B cell (primary cell): Measurements from ENCODE around the gene RHOBTB1. TPM values are rescaled to one million over a fixed set of nuclear protein-coding genes. Genes with fewer than 3 reads are reported as not detected.

Source experiments
- ATAC-seq: fragments of 200-7000 bp; cut with Tn5 transposase; one replicate; pipeline ENCODE4 v1.10.0; 2021; ENCODE audit warnings: low read depth, mild to moderate bottlenecking, moderate number of reproducible peaks, moderate library complexity
- CTCF ChIA-PET: fragments of 350-600 bp; sonication (Branson Sonifier 250); formaldehyde crosslinking; loops from one replicate; lab custom pipeline; 2021; ENCODE audit warnings: antibody characterized with exemption, inconsistent platforms; lab: Charles Lee
- POLR2A ChIA-PET: fragments of 350-600 bp; sonication (Branson Sonifier 250); formaldehyde crosslinking; loops from one replicate; lab custom pipeline; 2021; ENCODE audit warnings: antibody characterized with exemption; lab: Charles Lee
- DNase-seq: peaks from one replicate; pipeline ENCODE4 v3.0.0; 2013
- H2AFZ ChIP-seq: 2 replicates; pipeline ENCODE4 v1.6.1; 2012; ENCODE audit warnings: mild to moderate bottlenecking, low read depth, low read length; ENCODE audit not compliant: insufficient read depth, poor library complexity, severe bottlenecking
- H3K27ac ChIP-seq, 2 donors: 1 replicate in 1 of 2; 2 replicates in 1 of 2; pipeline ENCODE4 v1.5.1; 2012 to 2013; ENCODE audit warnings: low read length in 2 of 2, mild to moderate bottlenecking in 2 of 2, moderate library complexity in 1 of 2
- H3K27me3 ChIP-seq, 4 experiments: fragments of 200-600 bp in 1 of 4; sonication (generic) in 1 of 4; replicated peaks in 1 of 4; 1 replicate in 2 of 4; 2 replicates in 2 of 4; pipeline versions ENCODE4 v1.6.1 to v1.7.0; 2013 to 2016; ENCODE audit warnings: low read length in 3 of 4, mild to moderate bottlenecking in 2 of 4, mixed read lengths in 1 of 4, moderate library complexity in 1 of 4; ENCODE audit not compliant: insufficient read depth in 4 of 4, control insufficient read depth in 3 of 4; ENCODE audit errors: control extremely low read depth in 1 of 4
- H3K36me3 ChIP-seq, 2 experiments: replicated peaks in 1 of 2; 1 replicate in 1 of 2; 2 replicates in 1 of 2; pipeline versions ENCODE4 v1.6.1 to v1.7.1; 2013; ENCODE audit warnings: low read length in 1 of 2; ENCODE audit not compliant: insufficient read depth in 2 of 2, control insufficient read depth in 1 of 2; ENCODE audit errors: control extremely low read depth in 1 of 2, extremely low read depth in 1 of 2
- H3K4me1 ChIP-seq, 2 donors: fragments of 200-600 bp in 1 of 2; sonication (generic) in 1 of 2; 1 replicate in 1 of 2; 2 replicates in 1 of 2; pipeline versions ENCODE4 v1.5.1 to v1.6.1; 2013 to 2017; ENCODE audit warnings: low read length in 2 of 2; ENCODE audit not compliant: control insufficient read depth in 2 of 2, insufficient read depth in 2 of 2
- H3K4me2 ChIP-seq: replicated peaks from 2 replicates; pipeline ENCODE3; 2012; ENCODE audit warnings: mild to moderate bottlenecking, low read depth, low read length; ENCODE audit not compliant: poor library complexity, severe bottlenecking
- H3K4me3 ChIP-seq, 5 experiments: fragments of 200-600 bp in 1 of 5; sonication (generic) in 1 of 5; 1 replicate in 3 of 5; 2 replicates in 2 of 5; pipeline versions ENCODE4 v1.5.1 to v1.7.0; 2011 to 2016; ENCODE audit warnings: low read length in 4 of 5, mild to moderate bottlenecking in 4 of 5, low read depth in 2 of 5, control low read depth in 1 of 5, moderate library complexity in 1 of 5; ENCODE audit not compliant: insufficient read depth in 1 of 5; ENCODE audit errors: control extremely low read depth in 1 of 5, extremely low read depth in 1 of 5
- H3K79me2 ChIP-seq: fragments of 200-600 bp; sonication (generic); one replicate; pipeline ENCODE4 v1.6.0; 2016; ENCODE audit warnings: low read length; ENCODE audit not compliant: control insufficient read depth, insufficient read depth
- H3K9ac ChIP-seq: fragments of 200-600 bp; sonication (generic); 2 replicates; pipeline ENCODE4 v1.6.1; 2017; ENCODE audit warnings: mild to moderate bottlenecking, low read length, moderate library complexity
- H3K9me3 ChIP-seq, 3 donors: one replicate each; pipeline versions ENCODE4 v1.6.1 to v1.7.1; 2013; ENCODE audit warnings: low read length in 2 of 3; ENCODE audit not compliant: control insufficient read depth in 2 of 3, insufficient read depth in 1 of 3; ENCODE audit errors: control extremely low read depth in 1 of 3
- H4K20me1 ChIP-seq: 2 replicates; pipeline ENCODE4 v1.6.0; 2012; ENCODE audit warnings: mild to moderate bottlenecking, low read length; ENCODE audit not compliant: insufficient read depth, control insufficient read depth, poor library complexity, severe bottlenecking
- H3K27ac Mint-ChIP-seq: one replicate; pipeline ENCODE4 v1.8.0; 2021; ENCODE audit warnings: mixed read lengths
- H3K27me3 Mint-ChIP-seq: one replicate; pipeline ENCODE4 v1.8.0; 2021; ENCODE audit warnings: mixed read lengths
- H3K4me1 Mint-ChIP-seq: one replicate; pipeline ENCODE4 v1.8.0; 2021; ENCODE audit warnings: mixed read lengths
- H3K4me3 Mint-ChIP-seq: one replicate; pipeline ENCODE4 v1.8.0; 2021; ENCODE audit warnings: mixed read lengths
- H3K9me3 Mint-ChIP-seq: one replicate; pipeline ENCODE4 v1.8.0; 2022; ENCODE audit warnings: mixed read lengths; ENCODE audit not compliant: insufficient read depth
- EZH2 ChIP-seq: IDR thresholded peaks from 2 replicates; pipeline ENCODE4 v1.6.1; 2012; ENCODE audit warnings: borderline replicate concordance, low read depth, mild to moderate bottlenecking, moderate library complexity, low read length; ENCODE audit not compliant: insufficient read depth, poor library complexity, severe bottlenecking
- WGBS: methylation state at CpG from one replicate; pipeline ENCODE4 v1.1.5; 2013; ENCODE audit warnings: missing lambda C conversion rate; ENCODE audit not compliant: insufficient coverage; 5-methylcytosine and 5-hydroxymethylcytosine counted together
- intact Hi-C: fragments of 100-400 bp; cut with micrococcal nuclease; formaldehyde crosslinking; loops from one replicate; pipeline ENCODE4 v1.10.0; 2022
- polyA plus RNA-seq: library from polyadenylated mRNA; depleted of rRNA; stranded (reverse); fragments of >200 nt; gene quantifications from 2 replicates; pipeline ENCODE4 v1.2.3, GENCODE V29; 2012
- total RNA-seq, 2 donors: library from RNA; stranded (reverse); fragments of 120-200 nt in 1 of 2; gene quantifications; 1 replicate in 1 of 2; 2 replicates in 1 of 2; pipeline versions ENCODE4 v1.2.3 to v1.2.4, GENCODE V29; 2013 to 2022
- TF ChIP-seq, protein P1 (sequence below): fragments of 200-600 bp; IDR thresholded peaks from one replicate; pipeline ENCODE4 v1.8.0; 2022; ENCODE audit warnings: antibody characterized with exemption, mild to moderate bottlenecking

The RHOBTB1 gene
- total and polyA plus RNA-seq, 2 donors (not counting 1 experiment from before 2014, with no cell fraction given) = 0.07 to 0.60 TPM

- H3K4me1 ChIP-seq = no peaks in the 10 kb centered on the region
- H3K27ac Mint-ChIP-seq = no peak overlapping the region
- peaks cover 0 to 1% (median 0%) of the 10 kb centered on the region in 3 donors for H3K9me3 ChIP-seq
- H2AFZ ChIP-seq = no peak overlapping the region
- no peak overlapping the region for H3K4me3 ChIP-seq
- no peak overlapping the region for H3K27ac ChIP-seq
- POLR2A ChIA-PET = no interaction called here
- intact Hi-C loops = loop anchor here (5.0 kb wide), 1 partner anchor 85 kb away; no protein-coding TSS in a partner anchor
- no peak overlapping the region for H3K9ac ChIP-seq
- no peaks in the 10 kb centered on the region for H3K79me2 ChIP-seq
- H3K36me3 ChIP-seq = no peaks in the 10 kb centered on the region
- ATAC-seq = no peak
- no peaks in the 10 kb centered on the region for H3K27me3 ChIP-seq
- H4K20me1 ChIP-seq = no peaks in the 10 kb centered on the region
- peaks cover 3% of the 10 kb centered on the region for H3K27me3 Mint-ChIP-seq
- WGBS = 69% methylated on average over 2 of the region's 2 CpGs
- TF ChIP-seq, protein P1, sequence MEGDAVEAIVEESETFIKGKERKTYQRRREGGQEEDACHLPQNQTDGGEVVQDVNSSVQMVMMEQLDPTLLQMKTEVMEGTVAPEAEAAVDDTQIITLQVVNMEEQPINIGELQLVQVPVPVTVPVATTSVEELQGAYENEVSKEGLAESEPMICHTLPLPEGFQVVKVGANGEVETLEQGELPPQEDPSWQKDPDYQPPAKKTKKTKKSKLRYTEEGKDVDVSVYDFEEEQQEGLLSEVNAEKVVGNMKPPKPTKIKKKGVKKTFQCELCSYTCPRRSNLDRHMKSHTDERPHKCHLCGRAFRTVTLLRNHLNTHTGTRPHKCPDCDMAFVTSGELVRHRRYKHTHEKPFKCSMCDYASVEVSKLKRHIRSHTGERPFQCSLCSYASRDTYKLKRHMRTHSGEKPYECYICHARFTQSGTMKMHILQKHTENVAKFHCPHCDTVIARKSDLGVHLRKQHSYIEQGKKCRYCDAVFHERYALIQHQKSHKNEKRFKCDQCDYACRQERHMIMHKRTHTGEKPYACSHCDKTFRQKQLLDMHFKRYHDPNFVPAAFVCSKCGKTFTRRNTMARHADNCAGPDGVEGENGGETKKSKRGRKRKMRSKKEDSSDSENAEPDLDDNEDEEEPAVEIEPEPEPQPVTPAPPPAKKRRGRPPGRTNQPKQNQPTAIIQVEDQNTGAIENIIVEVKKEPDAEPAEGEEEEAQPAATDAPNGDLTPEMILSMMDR = no peak
- TF ChIP-seq EZH2 = no peak
- H3K4me3 Mint-ChIP-seq = no peak overlapping the region
- no peaks in the 10 kb centered on the region for H3K4me1 Mint-ChIP-seq
- H3K4me2 ChIP-seq = no peak overlapping the region
- H3K9me3 Mint-ChIP-seq = no peaks in the 10 kb centered on the region
- CTCF ChIA-PET = interaction anchor here (1.3 kb wide), 1 partner anchor 87 kb away, joined by 3 read pairs; no protein-coding TSS in a partner anchor
- DNase-seq = no peak
These were observed 66.2 kb downstream of the RHOBTB1 start for GRCh38 chr10:60877777-60878120.

DNA sequence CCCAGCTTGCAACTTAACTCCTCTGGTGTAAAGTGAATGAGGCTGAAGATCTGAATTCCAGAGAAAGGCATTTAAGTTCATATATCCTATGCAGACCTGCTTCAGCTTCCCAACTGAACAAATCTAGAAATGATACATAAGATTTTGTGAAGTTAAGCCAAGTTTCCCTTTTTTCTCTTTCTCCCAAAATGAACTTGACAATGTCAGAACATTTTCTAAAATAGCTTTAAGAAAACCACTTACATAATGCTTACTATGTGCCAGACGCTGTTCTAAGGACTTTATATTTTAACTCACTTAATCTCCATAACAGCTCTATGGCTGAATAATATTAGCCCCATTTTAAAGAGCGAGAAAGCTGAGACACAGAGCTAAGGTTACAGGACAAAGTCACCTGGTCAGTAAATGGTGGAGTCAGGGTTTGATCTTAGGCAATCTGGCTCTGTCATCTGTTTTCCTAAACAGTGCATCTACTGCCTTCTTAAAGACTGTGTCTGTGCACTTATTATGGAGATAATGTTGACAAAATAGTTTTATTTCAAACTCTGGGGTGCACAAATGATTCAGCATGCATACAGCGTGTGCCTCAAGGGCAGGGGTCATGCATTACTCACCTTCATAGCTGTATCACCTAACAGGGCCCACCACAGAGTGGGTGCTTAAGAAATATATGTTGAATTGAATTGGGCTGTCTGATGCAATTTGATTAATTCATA is 66.8 kb downstream of the RHOBTB1 start:
- no peaks in the 10 kb centered on the region for H3K9me3 Mint-ChIP-seq
- Histone ChIP-seq H3K36me3 (no peaks in the 10 kb centered on the region), H3K9ac (no peak overlapping the region), H3K4me2 (no peak overlapping the region), H4K20me1 (no peaks in the 10 kb centered on the region), H3K4me3 (no peak overlapping the region), H3K27ac (no peak overlapping the region), H2AFZ (no peak overlapping the region), H3K4me1 (no peaks in the 10 kb centered on the region), H3K79me2 (no peaks in the 10 kb centered on the region), H3K9me3 (peaks cover 0 to 1% (median 0%) of the 10 kb centered on the region in 3 donors), H3K27me3 (no peaks in the 10 kb centered on the region)
- CTCF ChIA-PET = interaction anchor here (1.3 kb wide), 1 partner anchor 87 kb away, joined by 3 read pairs; no protein-coding TSS in a partner anchor
- WGBS = no CpG with 5 or more reads among the region's 3 CpGs
- TF ChIP-seq, protein P1 = no peak
- TF ChIP-seq EZH2 = no peak
- no peak overlapping the region for H3K27ac Mint-ChIP-seq
- no peak overlapping the region for H3K4me3 Mint-ChIP-seq
- DNase-seq (no peak), ATAC-seq (no peak)
- H3K27me3 Mint-ChIP-seq = peaks cover 3% of the 10 kb centered on the region
- POLR2A ChIA-PET = no interaction called here
- no peaks in the 10 kb centered on the region for H3K4me1 Mint-ChIP-seq
- intact Hi-C loops = loop anchor here (5.0 kb wide), 1 partner anchor 85 kb away; no protein-coding TSS in a partner anchor
